PC-3 (cell line): ENCODE results near the gene DIAPH2. TPM values are rescaled to one million over a fixed set of nuclear protein-coding genes. Genes with fewer than 3 reads are reported as not detected.
A peak's percentile ranks its signal among the peaks of the same experiment; 100 is the strongest.

ENCODE experiments used
- ATAC-seq: fragments of 200-7000 bp; cut with Tn5 transposase; 2 replicates; pipeline ENCODE4 v1.9.1; 2020; ENCODE audit warnings: mild to moderate bottlenecking, moderate library complexity
- BruUV-seq: library from RNA; stranded (reverse); fragments of 400-500 nt; replicated peaks from 2 replicates; lab custom pipeline; 2021; lab: Mats Ljungman, UMichigan
- CTCF ChIA-PET: fragments of 300-600 bp; sonication (Branson Sonifier 250); formaldehyde crosslinking; loops from one replicate; lab custom pipeline; 2022; ENCODE audit warnings: antibody characterized with exemption; lab: Charles Lee
- POLR2A ChIA-PET: fragments of 300-600 bp; sonication (Branson Sonifier 250); formaldehyde crosslinking; loops from one replicate; lab custom pipeline; 2022; ENCODE audit warnings: antibody characterized with exemption; ENCODE audit not compliant: unreplicated experiment; lab: Charles Lee
- DNase-seq: peaks from one replicate; pipeline ENCODE4 v3.0.0-alpha.2; 2015
- H2AFZ ChIP-seq: fragments of 300-600 bp; sonication (generic); 2 replicates; pipeline ENCODE4 v1.6.0; 2016; ENCODE audit warnings: antibody characterized with exemption, low read length
- H3F3A ChIP-seq: fragments of 300-600 bp; sonication (generic); one replicate; pipeline ENCODE4 v1.6.0; 2017; ENCODE audit warnings: antibody characterized with exemption, low read length, control low read depth, mild to moderate bottlenecking; ENCODE audit not compliant: unreplicated experiment
- H3K27ac ChIP-seq: fragments of 300-600 bp; sonication (generic); 2 replicates; pipeline ENCODE4 v1.5.1; 2016; ENCODE audit warnings: mild to moderate bottlenecking, low read length
- H3K27me3 ChIP-seq: fragments of 300-600 bp; sonication (generic); 2 replicates; pipeline ENCODE4 v1.6.1; 2016; ENCODE audit warnings: low read length, mixed read lengths
- H3K36me3 ChIP-seq: fragments of 300-600 bp; sonication (generic); 2 replicates; pipeline ENCODE4 v1.6.1; 2016; ENCODE audit warnings: low read depth, mixed run types, low read length, mixed read lengths
- H3K4me1 ChIP-seq: fragments of 300-600 bp; sonication (generic); 2 replicates; pipeline ENCODE4 v1.5.1; 2016; ENCODE audit warnings: low read length; ENCODE audit not compliant: insufficient read depth
- H3K4me2 ChIP-seq: fragments of 300-600 bp; sonication (generic); 2 replicates; pipeline ENCODE4 v1.6.0; 2016; ENCODE audit warnings: low read length
- H3K4me3 ChIP-seq: fragments of 300-600 bp; sonication (generic); 2 replicates; pipeline ENCODE4 v1.5.1; 2016; ENCODE audit warnings: mild to moderate bottlenecking, low read length, mixed read lengths
- H3K79me2 ChIP-seq: fragments of 300-600 bp; sonication (generic); 2 replicates; pipeline ENCODE4 v1.6.1; 2017; ENCODE audit warnings: low read length, mixed read lengths
- H3K9ac ChIP-seq: fragments of 300-600 bp; sonication (generic); 2 replicates; pipeline ENCODE4 v1.6.0; 2016; ENCODE audit warnings: mild to moderate bottlenecking, low read length
- H3K9me2 ChIP-seq: fragments of 300-600 bp; sonication (generic); replicated peaks from 2 replicates; pipeline ENCODE4 v1.6.1; 2016; ENCODE audit warnings: mixed run types, low read length, mixed read lengths
- H3K9me3 ChIP-seq: fragments of 300-600 bp; sonication (generic); 2 replicates; pipeline ENCODE4 v1.6.1; 2016; ENCODE audit warnings: low read length, mixed read lengths
- H4K20me1 ChIP-seq: fragments of 300-600 bp; sonication (generic); 2 replicates; pipeline ENCODE4 v1.6.1; 2016; ENCODE audit warnings: low read length, mixed read lengths
- CTCF ChIP-seq: fragments of 300-600 bp; sonication (generic); conservative IDR thresholded peaks from 2 replicates; pipeline ENCODE4 v1.5.1; 2017; ENCODE audit warnings: antibody characterized with exemption, low read depth, mild to moderate bottlenecking, low read length
- EZH2 ChIP-seq: fragments of 300-600 bp; sonication (generic); IDR thresholded peaks from one replicate; pipeline ENCODE4 v1.6.1; 2017; ENCODE audit warnings: antibody characterized with exemption, mild to moderate bottlenecking, low read length; ENCODE audit not compliant: unreplicated experiment
- EZH2phosphoT487 ChIP-seq: fragments of 300-600 bp; sonication (generic); IDR thresholded peaks from 2 replicates; pipeline ENCODE4 v1.6.1; 2018; ENCODE audit warnings: mild to moderate bottlenecking, antibody characterized with exemption, low read length, borderline replicate concordance
- intact Hi-C: fragments of 100-400 bp; cut with micrococcal nuclease; formaldehyde crosslinking; loops from 2 replicates; pipeline ENCODE4 v1.9.0; 2023
- total RNA-seq: library from RNA; depleted of rRNA; stranded (reverse); fragments of >200 nt; gene quantifications from 2 replicates; pipeline ENCODE4 v1.2.3, GENCODE V29; 2014

The DIAPH2 gene
- total RNA-seq, 1 experiment from 2014 or later, result 15.1 TPM

GRCh38 chrX:96685210-96686099, 813 bp downstream of the DIAPH2 start:
- ATAC-seq (peak; percentile 46), DNase-seq (peak; percentile 55)
- Histone ChIP-seq H3K9me2 (no peaks in the 10 kb centered on the region), H3K9me3 (no peaks in the 10 kb centered on the region), H4K20me1 (no peaks in the 10 kb centered on the region), H3K4me3 (peak overlapping the region; percentile 95), H3K4me2 (peak overlapping the region; percentile 84), H2AFZ (peak overlapping the region; percentile 84), H3K9ac (peak overlapping the region; percentile 95), H3K79me2 (peaks cover 50% of the 10 kb centered on the region), H3K4me1 (peaks cover 13% of the 10 kb centered on the region), H3K27ac (peak overlapping the region; percentile 86), H3F3A (no peaks in the 10 kb centered on the region), H3K36me3 (no peaks in the 10 kb centered on the region), H3K27me3 (no peaks in the 10 kb centered on the region)
- POLR2A ChIA-PET, result no interaction called here
- BruUV-seq, result TSS peak; percentile 46
- intact Hi-C loops, result loop anchor here (2.0 to 10.0 kb wide), 4 partner anchors 37 to 313 kb away; no protein-coding TSS in a partner anchor
- CTCF ChIA-PET, result no interaction called here
- no peak for TF ChIP-seq EZH2phosphoT487
- no peak for TF ChIP-seq EZH2
- TF ChIP-seq CTCF, result no peak

GRCh38 chrX:96687776-96688175, 3.1 kb downstream of the DIAPH2 start:
- H3K9ac ChIP-seq, result no peak overlapping the region
- ChIA-PET CTCF (no interaction called here), POLR2A (no interaction called here)
- DNase-seq (no peak), ATAC-seq (no peak)
- no peak overlapping the region for H2AFZ ChIP-seq
- H3K27ac ChIP-seq, result no peak overlapping the region
- H3K4me3 ChIP-seq, result no peak overlapping the region
- no peaks in the 10 kb centered on the region for H3K9me3 ChIP-seq
- H3K27me3 ChIP-seq, result no peaks in the 10 kb centered on the region
- TF ChIP-seq EZH2phosphoT487 (no peak), EZH2 (no peak), CTCF (no peak)
- no peaks in the 10 kb centered on the region for H3K36me3 ChIP-seq
- H3K4me2 ChIP-seq, result no peak overlapping the region
- peaks cover 61% of the 10 kb centered on the region for H3K79me2 ChIP-seq
- no TSS peak for BruUV-seq
- peaks cover 13% of the 10 kb centered on the region for H3K4me1 ChIP-seq
- no peaks in the 10 kb centered on the region for H3F3A ChIP-seq
- no peaks in the 10 kb centered on the region for H4K20me1 ChIP-seq
- no peaks in the 10 kb centered on the region for H3K9me2 ChIP-seq
- intact Hi-C loops, result loop anchor here (5.0 to 10.0 kb wide), 2 partner anchors 35 to 283 kb away; no protein-coding TSS in a partner anchor

GRCh38 chrX:96688789-96689188, 4.1 kb downstream of the DIAPH2 start:
- Histone ChIP-seq H4K20me1 (no peaks in the 10 kb centered on the region), H3K27ac (no peak overlapping the region), H3K9me2 (no peaks in the 10 kb centered on the region), H2AFZ (no peak overlapping the region), H3K27me3 (no peaks in the 10 kb centered on the region), H3F3A (no peaks in the 10 kb centered on the region), H3K36me3 (no peaks in the 10 kb centered on the region), H3K79me2 (peaks cover 61% of the 10 kb centered on the region), H3K4me2 (no peak overlapping the region), H3K4me3 (no peak overlapping the region), H3K9me3 (no peaks in the 10 kb centered on the region), H3K4me1 (peaks cover 9% of the 10 kb centered on the region), H3K9ac (no peak overlapping the region)
- intact Hi-C loops, result loop anchor here (5.0 to 10.0 kb wide), 2 partner anchors 34 to 284 kb away; no protein-coding TSS in a partner anchor
- ChIA-PET CTCF (no interaction called here), POLR2A (no interaction called here)
- ATAC-seq (no peak), DNase-seq (no peak)
- BruUV-seq, result no TSS peak
- no peak for TF ChIP-seq EZH2
- no peak for TF ChIP-seq CTCF
- TF ChIP-seq EZH2phosphoT487, result no peak
